Activated B cell treated with CpG ODN at 0.5 μM for 24 hours (primary cell): ENCODE results near the gene PSME3IP1. TPM values are rescaled to one million over a fixed set of nuclear protein-coding genes. Genes with fewer than 3 reads are reported as not detected.

Source experiments
- ATAC-seq: fragments of 200-7000 bp; cut with Tn5 transposase; one replicate; pipeline ENCODE4 v1.10.0; 2021; ENCODE audit warnings: low read depth, mild to moderate bottlenecking, moderate library complexity
- CTCF ChIA-PET: fragments of 350-600 bp; sonication (Branson Sonifier 250); formaldehyde crosslinking; loops from one replicate; lab custom pipeline; 2021; ENCODE audit warnings: antibody characterized with exemption; lab: Charles Lee
- POLR2A ChIA-PET: fragments of 350-600 bp; sonication (Branson Sonifier 250); formaldehyde crosslinking; loops from one replicate; lab custom pipeline; 2021; ENCODE audit warnings: antibody characterized with exemption; lab: Charles Lee
- DNase-seq: peaks from one replicate; pipeline ENCODE4 v3.0.0; 2022
- H3K27ac Mint-ChIP-seq: one replicate; pipeline ENCODE4 v1.8.0; 2020; ENCODE audit warnings: mixed read lengths
- H3K27me3 Mint-ChIP-seq: one replicate; pipeline ENCODE4 v1.8.0; 2021; ENCODE audit warnings: mixed read lengths
- H3K36me3 Mint-ChIP-seq: one replicate; pipeline ENCODE4 v1.8.0; 2021; ENCODE audit warnings: low read depth, mixed read lengths
- H3K4me1 Mint-ChIP-seq: one replicate; pipeline ENCODE4 v1.8.0; 2021; ENCODE audit warnings: mixed read lengths
- H3K4me3 Mint-ChIP-seq: one replicate; pipeline ENCODE4 v1.8.0; 2020; ENCODE audit warnings: mild to moderate bottlenecking, mixed read lengths
- H3K9me3 Mint-ChIP-seq: one replicate; pipeline ENCODE4 v1.8.0; 2020; ENCODE audit warnings: mixed read lengths
- CTCF ChIP-seq: fragments of 200-600 bp; IDR thresholded peaks from one replicate; pipeline ENCODE4 v1.8.0; 2022; ENCODE audit warnings: antibody characterized with exemption, mild to moderate bottlenecking
- intact Hi-C: fragments of 100-400 bp; cut with micrococcal nuclease; formaldehyde crosslinking; loops from one replicate; pipeline ENCODE4 v1.15.1; 2024
- total RNA-seq: library from RNA; stranded (reverse); gene quantifications from 2 replicates; pipeline ENCODE4 v1.2.3, GENCODE V29; 2022

The PSME3IP1 gene
- total RNA-seq, 1 donor from 2014 or later = 147 TPM

GRCh38 chr16:57185446-57185944 lies 344 bp downstream of the PSME3IP1 start:
- Mint-ChIP-seq H3K4me1 (peaks cover 55% of the 10 kb centered on the region), H3K4me3 (peak overlapping the region; percentile 92), H3K36me3 (peaks cover 16% of the 10 kb centered on the region), H3K27me3 (no peaks in the 10 kb centered on the region), H3K27ac (peak overlapping the region; percentile 95), H3K9me3 (no peaks in the 10 kb centered on the region)
- intact Hi-C loops = loop anchor here (5.0 kb wide), 1 partner anchor 352 kb away; the partner anchor contains the start of gene CCDC102A
- no peak for DNase-seq
- TF ChIP-seq CTCF = no peak
- ATAC-seq = peak; percentile 29
- POLR2A ChIA-PET = interaction anchor here (0.6 to 3.1 kb wide), 35 partner anchors 9 to 738 kb away, joined by 3 to 21 read pairs (median 4); partner anchors contain the start of genes ARL2BP, CIAPIN1, COQ9 and CPNE2
- CTCF ChIA-PET = interaction anchor here (0.6 to 0.7 kb wide), 2 partner anchors 141 to 325 kb away, joined by 3 to 4 read pairs; no protein-coding TSS in a partner anchor

- TF ChIP-seq CTCF = no peak
- H3K36me3 Mint-ChIP-seq = peaks cover 16% of the 10 kb centered on the region
- no peak for DNase-seq
- no peaks in the 10 kb centered on the region for H3K9me3 Mint-ChIP-seq
- intact Hi-C loops = loop anchor here (5.0 kb wide), 1 partner anchor 352 kb away; the partner anchor contains the start of gene CCDC102A
- peak overlapping the region; percentile 95 for H3K27ac Mint-ChIP-seq
- ChIA-PET CTCF (no interaction called here), POLR2A (interaction anchor here (0.6 to 3.1 kb wide), 14 partner anchors 10 to 262 kb away, joined by 3 to 21 read pairs (median 6); partner anchors contain the start of genes ARL2BP, CIAPIN1, COQ9 and CPNE2)
- peak overlapping the region; percentile 92 for H3K4me3 Mint-ChIP-seq
- H3K27me3 Mint-ChIP-seq = no peaks in the 10 kb centered on the region
- no peak for ATAC-seq
- peaks cover 52% of the 10 kb centered on the region for H3K4me1 Mint-ChIP-seq
These were observed 873 bp downstream of the PSME3IP1 start for GRCh38 chr16:57184887-57185445.

- DNase-seq (no peak), ATAC-seq (no peak)
- Mint-ChIP-seq H3K27me3 (no peaks in the 10 kb centered on the region), H3K9me3 (no peaks in the 10 kb centered on the region), H3K36me3 (peaks cover 16% of the 10 kb centered on the region), H3K4me3 (peak overlapping the region; percentile 92), H3K27ac (no peak overlapping the region), H3K4me1 (peaks cover 52% of the 10 kb centered on the region)
- POLR2A ChIA-PET = no interaction called here
- CTCF ChIA-PET = interaction anchor here (0.9 kb wide), 1 partner anchor 13 kb away, joined by 4 read pairs; no protein-coding TSS in a partner anchor
- TF ChIP-seq CTCF = no peak
- intact Hi-C loops = no loop called here
These were observed 1.7 kb downstream of the PSME3IP1 start for GRCh38 chr16:57184113-57184512.

- ATAC-seq = no peak
- POLR2A ChIA-PET = no interaction called here
- H3K27ac Mint-ChIP-seq = no peak overlapping the region
- no peak for DNase-seq
- no peak for TF ChIP-seq CTCF
- H3K4me3 Mint-ChIP-seq = no peak overlapping the region
- H3K4me1 Mint-ChIP-seq = peaks cover 15% of the 10 kb centered on the region
- H3K27me3 Mint-ChIP-seq = no peaks in the 10 kb centered on the region
- H3K9me3 Mint-ChIP-seq = no peaks in the 10 kb centered on the region
- intact Hi-C loops = no loop called here
- H3K36me3 Mint-ChIP-seq = peaks cover 13% of the 10 kb centered on the region
- CTCF ChIA-PET = no interaction called here
These were observed 6.5 kb downstream of the PSME3IP1 start for GRCh38 chr16:57179215-57179828.

GRCh38 chr16:57178793-57179212 lies 7.0 kb downstream of the PSME3IP1 start:
- Mint-ChIP-seq H3K4me3 (no peak overlapping the region), H3K9me3 (no peaks in the 10 kb centered on the region), H3K27me3 (no peaks in the 10 kb centered on the region), H3K4me1 (peaks cover 10% of the 10 kb centered on the region), H3K27ac (no peak overlapping the region), H3K36me3 (peaks cover 14% of the 10 kb centered on the region)
- DNase-seq (no peak), ATAC-seq (no peak)
- TF ChIP-seq CTCF = no peak
- intact Hi-C loops = no loop called here
- POLR2A ChIA-PET = no interaction called here
- CTCF ChIA-PET = no interaction called here
